Endodermal cell (in vitro differentiated cells): ENCODE data around the gene CR1L. TPM values are rescaled to one million over a fixed set of nuclear protein-coding genes. Genes with fewer than 3 reads are reported as not detected.

Experiments
- DNase-seq: peaks from one replicate; pipeline ENCODE4 v3.0.0-alpha.2; 2017
- H3K27ac ChIP-seq: 2 replicates; pipeline ENCODE4 v1.5.1; 2013; ENCODE audit warnings: mild to moderate bottlenecking, low read depth, low read length, moderate library complexity
- H3K27me3 ChIP-seq: 2 replicates; pipeline ENCODE4 v1.6.1; 2013; ENCODE audit warnings: mild to moderate bottlenecking, low read length, moderate library complexity; ENCODE audit not compliant: insufficient read depth, control insufficient read depth, poor library complexity, severe bottlenecking
- H3K36me3 ChIP-seq: 2 replicates; pipeline ENCODE4 v1.7.0; 2013; ENCODE audit warnings: mild to moderate bottlenecking, low read length, moderate library complexity; ENCODE audit not compliant: control insufficient read depth, insufficient read depth
- H3K4me1 ChIP-seq: one replicate; pipeline ENCODE4 v1.7.0; 2013; ENCODE audit warnings: low read length; ENCODE audit not compliant: control insufficient read depth, insufficient read depth
- H3K4me3 ChIP-seq: 2 replicates; pipeline ENCODE4 v1.5.1; 2013; ENCODE audit warnings: mild to moderate bottlenecking, low read length, moderate library complexity
- H3K9ac ChIP-seq: 2 replicates; pipeline ENCODE4 v1.6.1; 2013; ENCODE audit warnings: mild to moderate bottlenecking, low read length, moderate library complexity; ENCODE audit not compliant: poor library complexity, severe bottlenecking; ENCODE audit errors: extremely low read depth
- H3K9me3 ChIP-seq: 2 replicates; pipeline ENCODE4 v1.6.1; 2013; ENCODE audit warnings: mild to moderate bottlenecking, low read length, moderate library complexity; ENCODE audit not compliant: control insufficient read depth
- H3K27ac Mint-ChIP-seq: 2 replicates; pipeline ENCODE4 v1.8.0; 2020; ENCODE audit warnings: mixed read lengths
- H3K27me3 Mint-ChIP-seq: 2 replicates; pipeline ENCODE4 v1.8.0; 2021; ENCODE audit warnings: mild to moderate bottlenecking, mixed read lengths; ENCODE audit not compliant: insufficient read depth
- H3K36me3 Mint-ChIP-seq: 2 replicates; pipeline ENCODE4 v1.8.0; 2020; ENCODE audit warnings: low read depth, mixed read lengths
- H3K4me1 Mint-ChIP-seq: 2 replicates; pipeline ENCODE4 v1.8.0; 2020; ENCODE audit warnings: mixed read lengths
- H3K4me3 Mint-ChIP-seq: 2 replicates; pipeline ENCODE4 v1.8.0; 2020; ENCODE audit warnings: mild to moderate bottlenecking, moderate library complexity, mixed read lengths
- H3K9me3 Mint-ChIP-seq: 2 replicates; pipeline ENCODE4 v1.8.0; 2020; ENCODE audit warnings: mild to moderate bottlenecking, mixed read lengths
- CTCF ChIP-seq: fragments of 200-600 bp; sonication (generic); conservative IDR thresholded peaks from 2 replicates; pipeline ENCODE4 v1.5.0; 2021; ENCODE audit warnings: antibody characterized with exemption, mild to moderate bottlenecking
- WGBS, 2 experiments: methylation state at CpG; one replicate each; pipeline versions ENCODE4 v1.1.5 to v1.1.7; 2013; ENCODE audit warnings: missing lambda C conversion rate in 2 of 2, mixed read lengths in 1 of 2; ENCODE audit not compliant: insufficient coverage in 1 of 2, insufficient read length in 1 of 2; 5-methylcytosine and 5-hydroxymethylcytosine counted together
- total RNA-seq, 2 donors: library from RNA; stranded (reverse); fragmentation: NEBNext Ultra II Directional in 1 of 2; extraction: Animal tissue kit (Norgen Biotek cat#: 25700) in 1 of 2; gene quantifications; 2 replicates in 1 of 2; 3 replicates in 1 of 2; pipeline ENCODE4 v1.2.1, GENCODE V29; 2021

The CR1L gene
- total RNA-seq, 2 donors from 2014 or later: 1.9 TPM; not detected in 1

- Histone ChIP-seq H3K4me1 (peaks cover 10% of the 10 kb centered on the region), H3K9ac (no peak overlapping the region), H3K9me3 (no peaks in the 10 kb centered on the region), H3K27me3 (no peaks in the 10 kb centered on the region), H3K4me3 (no peak overlapping the region), H3K27ac (no peak overlapping the region), H3K36me3 (no peaks in the 10 kb centered on the region)
- Mint-ChIP-seq H3K9me3 (no peaks in the 10 kb centered on the region), H3K27me3 (no peaks in the 10 kb centered on the region), H3K4me1 (peaks cover 49% of the 10 kb centered on the region), H3K4me3 (no peak overlapping the region), H3K27ac (no peak overlapping the region), H3K36me3 (no peaks in the 10 kb centered on the region)
- 82 to 92% methylated on average over 3 to 4 of the region's 4 CpGs for WGBS, 2 experiments
- no peak for DNase-seq
- TF ChIP-seq CTCF: no peak
These were observed 5.1 kb downstream of the CR1L start for GRCh38 chr1:207649865-207650580.

DNA sequence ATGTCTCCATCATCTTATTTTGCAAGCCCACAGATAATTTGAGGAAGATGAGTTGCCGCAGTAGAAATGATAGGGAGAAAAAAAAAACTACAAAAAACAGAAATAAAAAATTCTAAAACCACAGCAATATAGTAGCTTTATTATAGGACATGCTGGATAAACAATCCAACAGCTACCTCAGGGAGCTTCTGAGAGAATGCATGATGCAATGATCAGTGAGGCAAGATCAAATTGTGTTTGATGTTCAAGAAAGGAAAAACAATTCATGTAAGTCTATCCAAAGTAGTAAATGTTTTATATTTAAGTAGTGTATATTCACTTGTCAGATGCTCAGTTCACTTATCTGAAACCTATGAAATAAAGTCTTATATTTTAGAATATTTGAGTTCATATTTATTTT lies 6.7 kb downstream of the CR1L start:
- H3K36me3 ChIP-seq: no peaks in the 10 kb centered on the region
- no peak overlapping the region for H3K4me3 ChIP-seq
- peaks cover 2% of the 10 kb centered on the region for H3K36me3 Mint-ChIP-seq
- H3K4me1 Mint-ChIP-seq: peaks cover 40% of the 10 kb centered on the region
- TF ChIP-seq CTCF: no peak
- H3K27me3 ChIP-seq: no peaks in the 10 kb centered on the region
- H3K4me3 Mint-ChIP-seq: no peak overlapping the region
- no peak for DNase-seq
- no peak overlapping the region for H3K27ac ChIP-seq
- H3K9ac ChIP-seq: no peak overlapping the region
- H3K4me1 ChIP-seq: peaks cover 10% of the 10 kb centered on the region
- H3K27ac Mint-ChIP-seq: no peak overlapping the region
- WGBS, 2 experiments: no CpG with 5 or more reads among the region's 1 CpG
- H3K9me3 ChIP-seq: no peaks in the 10 kb centered on the region
- H3K27me3 Mint-ChIP-seq: no peaks in the 10 kb centered on the region
- H3K9me3 Mint-ChIP-seq: no peaks in the 10 kb centered on the region

- peaks cover 16% of the 10 kb centered on the region for H3K4me1 Mint-ChIP-seq
- no peak overlapping the region for H3K4me3 Mint-ChIP-seq
- Histone ChIP-seq H3K27ac (no peak overlapping the region), H3K9ac (no peak overlapping the region), H3K27me3 (no peaks in the 10 kb centered on the region), H3K36me3 (no peaks in the 10 kb centered on the region), H3K4me1 (no peaks in the 10 kb centered on the region), H3K4me3 (no peak overlapping the region), H3K9me3 (no peaks in the 10 kb centered on the region)
- DNase-seq: no peak
- no peak overlapping the region for H3K27ac Mint-ChIP-seq
- 66% methylated on average over 2 of the region's 2 CpGs; no CpG with 5 or more reads in 1 of the 2 experiments for WGBS, 2 experiments
- H3K36me3 Mint-ChIP-seq: peaks cover 2% of the 10 kb centered on the region
- H3K9me3 Mint-ChIP-seq: no peaks in the 10 kb centered on the region
- H3K27me3 Mint-ChIP-seq: no peaks in the 10 kb centered on the region
- TF ChIP-seq CTCF: peak; percentile 42
These were observed 9.4 kb downstream of the CR1L start for GRCh38 chr1:207654320-207654719.
